RKO (cell line): Measurements from ENCODE around the gene VENTX.

Experiments
- DNase-seq: peaks from one replicate; pipeline ENCODE4 v3.0.0-alpha.2; 2016; ENCODE audit warnings: low spot score

Gene VENTX

DNA sequence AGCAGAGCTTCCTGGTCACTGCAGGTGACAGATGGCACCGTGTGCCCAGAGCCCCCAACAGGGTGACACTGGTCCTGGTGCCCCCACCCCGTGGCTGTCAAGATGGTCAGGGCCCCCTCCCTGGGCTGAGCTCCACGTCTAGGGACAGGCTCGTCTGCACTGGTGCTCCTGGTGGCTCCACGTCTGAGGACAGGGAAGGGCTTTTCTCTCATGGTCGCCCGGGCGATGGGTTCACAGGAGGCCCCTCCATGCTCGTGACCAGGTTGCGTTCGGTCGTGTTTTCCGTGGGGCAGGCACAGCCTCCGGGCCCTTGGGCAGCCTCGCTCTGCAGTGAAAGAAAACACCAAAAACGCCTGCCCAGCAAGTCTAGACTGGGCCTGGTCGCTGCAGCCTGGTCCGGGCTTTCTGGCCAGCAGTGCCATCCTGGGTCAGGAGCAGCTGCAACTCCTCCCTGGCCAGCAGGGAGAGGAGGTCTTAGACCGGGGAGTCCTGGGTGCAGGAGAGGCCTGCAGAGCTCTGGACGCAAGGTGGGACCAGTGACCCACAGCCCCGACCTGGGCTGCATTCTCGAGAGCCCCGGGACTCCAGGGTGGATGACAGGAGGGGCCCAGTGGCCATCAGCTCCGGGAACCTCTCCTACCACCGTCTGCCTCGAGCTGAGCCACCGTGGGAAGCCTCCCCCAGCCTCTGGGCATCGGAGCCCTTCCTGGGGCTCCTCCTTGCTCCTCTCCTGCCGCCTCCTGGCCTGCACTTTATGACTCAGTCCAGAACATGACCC is 35.5 kb upstream of the VENTX start:
- no peak for DNase-seq

DNA sequence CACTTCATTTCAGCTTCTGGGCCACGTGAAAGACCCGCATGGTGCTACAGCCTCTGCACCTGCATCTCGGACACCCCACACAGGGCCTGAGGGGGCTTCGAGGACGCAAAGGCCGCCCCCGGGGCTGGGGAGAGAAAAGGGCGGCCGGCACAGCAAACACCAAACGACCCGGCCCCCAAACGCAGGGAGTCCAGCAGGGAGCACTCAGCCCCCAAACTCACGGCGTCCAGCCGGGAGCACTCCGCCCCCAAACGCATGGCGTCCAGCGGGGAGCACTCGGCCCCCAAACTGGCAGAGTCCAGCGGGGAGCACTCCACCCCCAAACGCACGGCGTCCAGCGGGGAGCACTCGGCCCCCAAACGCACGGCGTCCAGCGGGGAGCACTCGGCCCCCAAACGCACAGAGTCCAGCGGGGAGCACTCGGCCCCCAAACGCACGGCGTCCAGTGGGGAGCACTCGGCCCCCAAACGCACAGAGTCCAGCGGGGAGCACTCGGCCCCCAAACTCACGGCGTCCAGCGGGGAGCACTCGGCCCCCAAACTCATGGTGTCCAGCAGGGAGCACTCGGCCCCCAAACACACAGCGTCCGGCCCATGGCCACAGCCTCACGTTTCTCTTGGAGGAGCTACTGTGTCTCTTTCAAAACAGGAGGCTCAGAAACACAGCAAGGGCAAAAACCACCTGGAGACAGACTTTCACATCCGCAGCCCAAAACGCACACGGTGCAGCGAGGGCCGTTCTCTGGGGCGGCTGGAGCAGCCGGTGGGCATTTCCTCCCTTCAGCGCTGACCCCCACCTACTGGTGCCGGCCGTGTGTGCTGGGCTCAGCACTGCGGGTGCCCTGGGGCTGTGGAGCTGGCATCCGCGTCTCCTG is 34.6 kb upstream of the VENTX start:
- DNase-seq, result no peak

GRCh38 chr10:133203652-133204195 is 33.9 kb upstream of the VENTX start:
- no peak for DNase-seq

DNA sequence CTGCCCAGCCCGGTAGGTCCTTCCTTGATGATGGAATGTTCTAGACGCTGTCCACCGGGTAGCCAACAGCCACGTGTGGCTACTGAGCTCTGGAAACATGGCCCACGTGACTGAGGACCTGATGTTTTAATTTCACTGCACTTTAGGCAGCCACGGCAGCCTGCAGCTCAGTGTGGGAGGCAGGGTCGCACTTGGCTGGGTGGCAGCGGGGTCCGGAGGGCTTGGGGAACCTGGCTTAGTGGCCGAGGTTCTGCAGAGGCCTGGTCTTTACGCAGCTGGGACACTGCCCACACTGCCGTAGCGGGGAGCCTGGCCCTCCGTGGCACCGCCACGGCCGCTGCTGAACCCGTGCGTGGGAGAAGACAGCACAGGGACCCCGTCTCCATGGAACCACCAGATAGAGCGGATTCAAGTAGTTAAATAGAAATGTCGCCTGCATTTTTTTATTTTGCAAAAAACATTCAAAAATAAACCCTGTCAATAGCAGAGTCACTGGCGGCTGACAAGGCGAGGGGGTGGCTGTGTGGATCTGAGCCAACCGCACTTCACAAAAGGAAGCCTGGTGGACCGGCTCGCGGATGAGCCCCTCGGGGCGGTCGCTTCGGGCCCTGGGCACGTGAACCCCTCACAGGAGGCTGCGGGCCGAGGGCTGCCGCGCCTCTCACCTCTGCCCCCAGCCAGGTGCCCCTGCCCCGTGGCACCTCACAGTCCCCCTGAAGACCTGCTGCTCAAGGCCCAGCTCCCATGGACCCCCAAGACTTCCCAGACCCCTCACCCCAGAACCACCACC is 33.2 kb upstream of the VENTX start:
- DNase-seq, result no peak

DNA sequence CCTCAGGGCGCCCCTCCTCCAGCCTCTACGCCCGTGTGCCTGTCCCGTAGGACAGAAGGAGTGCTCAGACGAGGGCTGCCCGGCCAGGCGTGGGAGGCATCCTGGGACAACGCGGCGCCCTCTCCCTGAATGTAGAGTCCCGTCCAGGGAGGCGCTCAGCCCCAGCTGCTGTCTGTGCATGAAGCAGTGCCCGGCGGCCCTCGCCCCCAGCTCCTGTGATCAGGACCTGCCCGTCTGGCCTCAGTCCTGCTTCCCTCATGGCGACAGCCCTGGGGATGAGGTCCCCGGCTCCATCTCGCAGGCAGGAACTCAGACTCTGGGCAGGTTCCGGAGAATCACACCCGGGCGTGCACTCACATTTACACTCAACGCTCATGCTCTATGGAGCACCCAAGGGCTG is 32.5 kb upstream of the VENTX start:
- DNase-seq, result no peak

GRCh38 chr10:133206356-133207040 is 31.2 kb upstream of the VENTX start:
- DNase-seq, result no peak

DNA sequence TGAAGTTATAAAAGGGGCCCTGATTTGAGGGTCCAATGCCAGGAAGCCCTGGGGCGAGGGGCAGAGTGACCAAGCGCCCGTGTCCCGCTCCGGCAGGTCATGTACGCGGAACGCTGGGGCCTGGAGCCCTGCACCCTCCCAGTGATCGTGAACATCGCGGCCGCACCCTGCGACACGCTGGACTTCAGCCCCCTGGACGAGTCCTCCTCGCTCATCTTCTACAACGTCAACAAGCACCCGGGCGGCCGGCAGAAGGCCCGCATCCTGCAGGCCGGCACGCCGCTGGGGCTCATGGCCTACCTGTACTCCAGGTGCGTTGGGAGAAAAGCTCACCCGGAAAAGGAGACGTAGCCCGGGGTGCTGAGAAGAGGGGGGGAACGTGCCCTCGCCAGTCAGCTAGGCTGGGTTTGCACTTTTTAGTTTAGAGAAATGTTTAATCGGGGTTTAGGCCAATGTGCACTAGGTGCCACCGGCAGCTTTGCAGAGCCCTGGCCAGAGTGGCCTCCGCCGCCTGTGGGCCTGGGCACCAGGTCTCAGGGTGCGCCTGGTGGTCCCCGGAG is 30.5 kb upstream of the VENTX start:
- DNase-seq, result no peak

GRCh38 chr10:133207627-133208026 is 30.0 kb upstream of the VENTX start:
- DNase-seq, result no peak

- DNase-seq, result no peak
Observed at GRCh38 chr10:133208466-133208865, 29.2 kb upstream of the VENTX start.

- DNase-seq, result no peak
Observed at GRCh38 chr10:133209117-133209516, 28.5 kb upstream of the VENTX start.

DNA sequence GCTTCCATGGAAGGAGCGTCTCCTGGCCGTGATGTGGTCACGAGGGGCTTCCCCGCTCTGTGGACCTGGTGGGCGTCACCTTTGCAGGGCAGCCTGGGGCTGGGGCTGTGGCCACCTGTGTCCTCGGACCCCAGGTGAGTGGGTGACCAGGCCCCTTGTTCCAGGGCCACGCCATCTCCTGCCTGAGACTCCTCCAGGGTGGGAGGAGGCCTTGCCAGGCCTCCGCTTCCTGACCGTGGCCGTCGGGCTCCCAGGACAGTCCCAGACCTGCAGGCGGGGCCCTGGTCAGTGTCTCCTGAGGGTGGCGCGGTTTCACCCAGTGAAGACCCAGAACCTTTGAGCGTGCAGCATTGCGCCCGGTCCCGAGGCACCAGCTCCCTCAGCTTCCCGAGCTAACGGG is 28.0 kb upstream of the VENTX start:
- no peak for DNase-seq

DNA sequence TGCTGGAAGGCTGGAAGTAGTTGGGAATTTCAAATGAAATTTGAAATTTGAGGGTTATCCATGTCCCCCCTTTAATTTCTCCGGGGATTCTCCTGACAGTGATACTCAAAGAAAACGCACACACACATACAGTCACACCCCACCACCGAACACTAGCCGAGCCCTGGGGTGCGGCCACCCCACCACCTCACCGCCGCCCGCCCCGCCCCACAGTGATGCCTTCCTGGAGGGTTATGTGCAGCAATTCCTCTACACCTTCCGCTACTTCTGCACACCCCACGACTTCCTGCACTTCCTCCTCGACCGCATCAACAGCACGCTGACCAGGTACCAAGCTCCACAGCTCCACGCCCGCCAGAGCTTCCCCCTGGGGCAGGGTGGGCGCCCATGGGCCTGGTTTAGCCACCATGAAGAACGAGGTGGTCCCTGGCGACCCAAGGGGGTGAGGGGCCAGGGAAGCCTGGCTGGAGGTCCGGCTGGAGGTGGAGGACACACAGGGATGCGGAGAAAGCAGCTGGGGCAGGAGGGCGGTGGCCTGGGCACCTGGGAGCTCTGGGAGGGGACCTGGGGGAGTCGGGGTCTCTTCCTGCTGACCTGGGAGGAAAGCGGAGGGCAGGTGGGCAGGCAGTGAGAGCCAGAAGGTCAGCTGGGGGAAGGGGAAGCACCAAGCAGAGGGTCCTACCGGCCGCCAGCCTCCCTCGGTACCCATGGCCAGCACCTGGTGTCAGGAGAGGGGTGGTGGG is 27.1 kb upstream of the VENTX start:
- no peak for DNase-seq

DNA sequence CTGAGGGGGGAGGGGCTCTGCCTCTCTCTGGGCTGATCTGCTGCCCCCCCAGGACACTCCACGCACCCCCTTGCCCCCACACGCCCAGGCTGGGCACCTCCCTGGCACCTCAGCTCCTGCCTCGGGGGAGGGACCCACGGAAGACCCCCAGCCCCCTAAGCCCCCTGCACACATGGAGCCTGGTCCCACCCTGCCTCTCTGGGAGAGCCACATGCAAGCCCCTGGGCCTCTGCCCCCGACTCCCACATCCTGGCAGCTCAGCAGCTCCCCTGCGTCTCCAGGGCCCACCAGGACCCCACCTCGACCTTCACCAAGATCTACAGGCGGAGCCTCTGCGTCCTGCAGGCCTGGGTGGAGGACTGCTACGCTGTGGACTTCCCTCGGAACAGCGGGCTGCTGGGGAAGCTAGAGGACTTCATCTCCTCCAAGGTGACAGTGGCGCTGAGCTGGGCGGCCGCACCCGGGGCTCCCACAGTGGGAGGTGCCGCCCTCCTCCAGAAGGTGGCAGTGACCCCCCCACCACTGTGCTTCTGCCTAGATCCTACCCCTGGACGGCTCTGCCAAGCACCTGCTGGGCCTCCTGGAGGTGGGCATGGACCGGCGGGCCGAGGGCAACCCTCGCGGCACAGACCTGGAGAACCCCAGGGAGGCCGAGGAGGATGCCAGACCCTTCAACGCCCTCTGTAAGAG is 26.4 kb upstream of the VENTX start:
- no peak for DNase-seq

DNA sequence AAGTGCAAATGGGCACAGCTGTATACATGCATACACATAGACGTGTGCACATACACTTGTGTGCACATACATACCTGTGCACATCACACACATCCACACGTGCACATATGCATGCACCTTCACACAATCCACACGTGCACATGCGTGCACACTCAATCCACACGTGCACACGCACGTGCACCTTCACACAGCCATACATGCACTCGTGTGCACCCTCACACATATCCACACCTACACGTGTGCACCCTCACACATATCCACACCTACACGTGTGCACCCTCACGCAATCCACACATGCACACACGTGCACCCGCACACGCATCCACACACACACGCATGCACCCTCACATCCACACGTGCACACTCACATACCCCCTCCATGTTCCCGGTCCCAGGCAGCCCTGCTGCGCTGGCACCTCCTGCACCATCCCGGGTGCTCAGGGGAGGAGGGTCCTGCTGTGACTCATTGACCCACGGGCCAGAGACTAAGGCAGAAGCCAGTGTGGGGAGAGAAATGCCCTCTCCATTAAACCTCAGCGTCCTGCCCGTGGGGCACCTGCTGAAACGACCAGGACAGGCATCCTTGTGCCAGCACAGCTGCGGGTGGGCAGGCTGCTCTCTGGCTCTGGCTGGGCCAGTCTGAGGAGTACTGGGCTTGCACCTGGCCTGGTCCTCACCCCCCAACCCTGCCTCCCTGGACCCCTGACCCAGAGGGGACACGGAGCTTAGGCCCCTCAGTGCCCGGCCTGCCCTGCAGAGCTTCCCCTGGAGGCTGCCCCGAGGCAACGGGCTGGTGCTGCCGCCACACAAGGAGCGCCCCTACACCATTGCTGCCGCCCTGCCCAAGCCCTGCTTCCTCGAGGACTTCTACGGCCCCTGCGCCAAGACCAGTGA is 25.4 kb upstream of the VENTX start:
- DNase-seq, result no peak

- no peak for DNase-seq
Observed at GRCh38 chr10:133212853-133213494, 24.7 kb upstream of the VENTX start.

DNA sequence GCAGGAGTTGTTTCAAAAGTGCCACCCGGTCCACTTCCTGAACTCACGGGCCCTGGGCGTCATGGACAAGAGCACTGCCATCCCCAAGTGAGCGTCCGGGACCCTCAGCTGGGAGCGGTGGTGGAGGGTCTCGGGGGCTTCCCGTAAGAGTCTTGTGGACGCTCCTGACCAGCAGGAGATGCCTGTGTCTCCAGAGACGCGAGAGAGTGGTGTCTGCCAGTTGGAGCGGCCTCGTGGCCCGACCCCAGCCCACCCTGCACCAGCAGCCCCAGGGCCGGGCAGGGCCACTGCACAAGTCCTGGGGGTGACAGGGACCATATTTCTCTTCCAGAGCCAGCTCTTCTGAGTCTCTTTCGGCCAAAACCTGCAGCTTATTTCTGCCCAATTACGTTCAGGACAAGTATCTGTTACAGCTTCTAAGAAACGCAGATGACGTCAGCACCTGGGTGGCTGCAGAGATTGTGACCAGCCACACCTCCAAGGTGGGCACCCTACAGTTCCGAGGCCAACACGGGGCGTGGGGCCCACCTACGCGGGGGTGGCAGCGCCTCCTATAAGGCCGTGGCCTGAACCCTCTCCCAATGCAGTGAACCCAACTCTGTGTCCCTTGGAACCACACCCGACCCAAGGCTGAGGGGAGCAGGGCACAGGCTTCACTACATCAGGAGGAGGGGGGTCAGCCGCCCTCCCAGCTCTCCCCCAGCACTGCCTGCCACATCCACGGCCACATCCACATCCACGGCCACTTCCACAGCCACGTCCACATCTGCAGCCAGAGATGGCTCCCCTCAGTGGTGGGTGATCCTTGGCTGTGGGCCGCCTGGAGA is 23.8 kb upstream of the VENTX start:
- DNase-seq, result no peak
